Esophagus squamous epithelium (tissue), 5 donors: ENCODE data around the gene BACH1. TPM values are rescaled to one million over a fixed set of nuclear protein-coding genes. Genes with fewer than 3 reads are reported as not detected.
A peak's percentile ranks its signal among the peaks of the same experiment; 100 is the strongest.

Source experiments
- DNase-seq: peaks from one replicate; lab custom pipeline; 2025; lab: John Stamatoyannopoulos, UW
- H3K27ac ChIP-seq, 4 donors: fragments of 200-600 bp; sonication (generic); one replicate each; pipeline ENCODE4 v1.5.1; 2016 to 2019; ENCODE audit warnings: mild to moderate bottlenecking in 1 of 4
- H3K27me3 ChIP-seq, 4 donors: fragments of 200-600 bp; sonication (generic); 1 replicate in 3 of 4; 2 replicates in 1 of 4; pipeline versions ENCODE4 v1.5.1 to v1.6.0; 2017 to 2021; ENCODE audit warnings: antibody characterized with exemption in 1 of 4
- H3K36me3 ChIP-seq, 3 donors: fragments of 200-600 bp; sonication (generic); one replicate each; pipeline ENCODE4 v1.5.1; 2016 to 2019
- H3K4me1 ChIP-seq, 3 donors: fragments of 200-600 bp; sonication (generic); one replicate each; pipeline ENCODE4 v1.5.1; 2017 to 2019
- H3K4me3 ChIP-seq, 4 donors: fragments of 200-600 bp; sonication (generic); 1 replicate in 3 of 4; 2 replicates in 1 of 4; pipeline ENCODE4 v1.5.1; 2016 to 2019; ENCODE audit warnings: mild to moderate bottlenecking in 2 of 4, moderate library complexity in 1 of 4
- H3K9me3 ChIP-seq, 3 donors: fragments of 200-600 bp; sonication (generic); one replicate each; pipeline ENCODE4 v1.5.1; 2016 to 2019
- CTCF ChIP-seq, 6 experiments: fragments of 450-650 bp in 4 of 6; fragments of 200-600 bp in 2 of 6; sonication (generic) in 2 of 6; IDR thresholded peaks; one replicate each; pipeline ENCODE4 v1.5.1; 2016 to 2019; ENCODE audit warnings: antibody characterized with exemption in 6 of 6, mild to moderate bottlenecking in 4 of 6, moderate library complexity in 4 of 6
- POLR2A ChIP-seq, 4 donors: fragments of 450-650 bp; IDR thresholded peaks; one replicate each; pipeline ENCODE4 v1.6.1; 2017; ENCODE audit warnings: antibody characterized with exemption in 4 of 4, mild to moderate bottlenecking in 4 of 4, moderate library complexity in 3 of 4
- WGBS, 2 donors: methylation state at CpG; one replicate each; pipeline ENCODE4 v1.1.5; 2018; 5-methylcytosine and 5-hydroxymethylcytosine counted together
- intact Hi-C: fragments of 100-400 bp; cut with DNase I; formaldehyde crosslinking; loops from one replicate; pipeline ENCODE4 v1.15.0; 2022
- total RNA-seq, 4 donors: library from RNA; depleted of rRNA; stranded (reverse); fragments of >200 nt; gene quantifications; one replicate each; pipeline ENCODE4 v1.1.0, GENCODE V29; 2016
- donor health status: DM: yes; HTN: yes; CAD: no.

Gene BACH1
- total RNA-seq, 4 donors from 2014 or later: 39.6 to 54.6 (median 44.8) TPM

- no peaks in the 10 kb centered on the region for H3K36me3 ChIP-seq
- no peak for DNase-seq
- peaks cover 21 to 61% (median 22%) of the 10 kb centered on the region in 3 donors for H3K4me1 ChIP-seq
- intact Hi-C loops: loop anchor here (5.0 kb wide), 1 partner anchor 137 kb away; no protein-coding TSS in a partner anchor
- no peaks in the 10 kb centered on the region for H3K9me3 ChIP-seq
- no peaks in the 10 kb centered on the region for H3K27me3 ChIP-seq
- peak overlapping the region; percentile 91 to 100 (median 100) for H3K27ac ChIP-seq
- 0 to 2% methylated on average over 7 to 10 of the region's 75 CpGs for WGBS, 2 donors
- peak overlapping the region; percentile 73 to 99 (median 96) for H3K4me3 ChIP-seq
- TF ChIP-seq POLR2A (IDR thresholded peaks at IDR 0.05) (no peak), CTCF (IDR thresholded peaks at IDR 0.05) (no peak)
Observed at GRCh38 chr21:29299046-29299915, 559 bp downstream of the BACH1 start.

DNA sequence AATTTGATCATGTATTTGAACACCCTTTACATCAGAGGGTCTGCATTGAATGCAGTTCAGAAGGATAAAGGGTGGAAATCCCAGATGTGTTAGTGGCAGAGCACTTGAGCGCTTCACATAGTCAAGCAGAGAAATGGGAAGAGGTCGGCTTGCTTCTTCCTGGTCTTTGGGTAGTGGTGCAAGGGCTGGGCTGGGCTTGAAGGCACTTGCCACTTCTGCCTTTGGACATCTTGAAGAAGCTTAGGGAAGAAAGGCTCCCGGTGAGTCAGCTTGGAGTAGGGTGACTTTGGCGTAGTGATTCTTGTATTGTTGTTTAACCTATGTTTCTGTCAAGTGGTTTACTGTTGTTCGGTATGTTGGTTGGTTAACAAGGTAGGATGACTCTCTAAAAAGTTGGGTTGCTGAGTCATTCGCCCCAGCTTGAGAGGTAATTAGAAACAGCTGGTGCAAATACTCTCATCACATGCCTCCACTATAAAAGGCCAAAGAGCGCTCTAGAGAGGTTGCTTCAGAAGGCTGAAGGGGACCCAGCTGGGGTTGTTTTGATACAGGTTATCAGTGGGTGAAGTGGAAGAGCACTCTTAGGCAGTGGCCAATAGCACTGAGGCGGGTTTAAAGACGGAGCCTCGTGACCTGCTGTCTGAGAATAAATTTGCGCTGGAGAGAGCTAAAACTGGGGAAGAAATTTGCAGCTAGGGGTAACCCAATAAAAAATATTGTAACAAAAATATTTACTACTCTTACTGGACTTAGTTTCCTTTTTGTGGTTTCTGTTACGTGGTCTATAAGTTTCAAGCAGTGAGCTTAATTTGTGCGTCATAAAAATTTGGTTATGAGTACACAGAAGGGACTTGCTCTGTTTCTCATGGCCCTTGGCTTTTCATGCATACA lies 1.4 kb downstream of the BACH1 start:
- Histone ChIP-seq H3K4me1 (peaks cover 24 to 67% (median 30%) of the 10 kb centered on the region in 3 donors), H3K36me3 (no peaks in the 10 kb centered on the region), H3K27ac (peak overlapping the region; percentile 91 to 100 (median 100)), H3K4me3 (peak overlapping the region; percentile 73 to 99 (median 96)), H3K27me3 (no peaks in the 10 kb centered on the region), H3K9me3 (no peaks in the 10 kb centered on the region)
- peak in 1 of 4 donors; percentile 55 for TF ChIP-seq POLR2A (IDR thresholded peaks at IDR 0.05)
- TF ChIP-seq CTCF (IDR thresholded peaks at IDR 0.05): peak in 1 of 6 experiments; percentile 2
- intact Hi-C loops: loop anchor here (5.0 kb wide), 1 partner anchor 138 kb away; no protein-coding TSS in a partner anchor
- no peak for DNase-seq
- WGBS, 2 donors: 29% methylated on average over 13 of the region's 13 CpGs

- Histone ChIP-seq H3K27me3 (no peaks in the 10 kb centered on the region), H3K36me3 (no peaks in the 10 kb centered on the region), H3K27ac (peak overlapping the region; percentile 91 to 100 (median 100)), H3K4me1 (peaks cover 28 to 71% (median 34%) of the 10 kb centered on the region in 3 donors), H3K4me3 (peak overlapping the region; percentile 73 to 99 (median 96)), H3K9me3 (no peaks in the 10 kb centered on the region)
- TF ChIP-seq CTCF (IDR thresholded peaks at IDR 0.05) (no peak), POLR2A (IDR thresholded peaks at IDR 0.05) (no peak)
- intact Hi-C loops: no loop called here
- no peak for DNase-seq
- WGBS, 2 donors: 40 to 60% methylated on average over 3 of the region's 3 CpGs
Observed at GRCh38 chr21:29300807-29301138, 2.1 kb downstream of the BACH1 start.

DNA sequence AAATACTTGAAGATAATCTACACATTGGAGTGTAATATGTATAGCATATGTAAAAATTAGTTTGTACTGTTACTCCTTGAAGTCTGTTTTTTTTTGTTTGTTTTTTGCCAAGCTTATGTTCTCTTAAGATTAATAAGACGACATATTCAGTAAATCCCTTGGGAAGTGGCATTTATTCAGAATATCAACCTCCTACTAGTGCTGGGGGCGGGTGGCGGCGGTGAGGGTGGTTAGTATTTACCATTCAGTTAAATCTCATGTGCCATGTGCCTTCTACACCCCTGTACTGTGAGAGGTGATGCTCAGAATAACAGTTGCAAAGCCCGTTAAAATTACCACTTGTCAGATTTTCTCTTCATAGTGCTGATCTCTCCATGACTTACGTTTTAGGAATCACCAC lies 3.0 kb downstream of the BACH1 start:
- WGBS, 2 donors: 43 to 51% methylated on average over 6 of the region's 6 CpGs
- H3K36me3 ChIP-seq: no peaks in the 10 kb centered on the region
- peak overlapping the region in 1 of 4 donors; percentile 95 for H3K4me3 ChIP-seq
- H3K4me1 ChIP-seq: peaks cover 28 to 73% (median 36%) of the 10 kb centered on the region in 3 donors
- intact Hi-C loops: no loop called here
- H3K27ac ChIP-seq: peak overlapping the region in 2 of 4 donors; percentile 70 to 80
- TF ChIP-seq CTCF (IDR thresholded peaks at IDR 0.05): no peak
- TF ChIP-seq POLR2A (IDR thresholded peaks at IDR 0.05): no peak
- no peak for DNase-seq
- no peaks in the 10 kb centered on the region for H3K9me3 ChIP-seq
- no peaks in the 10 kb centered on the region for H3K27me3 ChIP-seq
